ENCODE results near the gene NADK2.
"Not testable (repeated sequence)": the region's sequence is repeated elsewhere in the genome, so short reads cannot be mapped to it uniquely, and the experiment has no call there.

The NADK2 gene

GRCh38 chr5:36205329-36205728 is 36.4 kb downstream of the NADK2 start:
- DNase-seq, result no peak

- no peak for DNase-seq
These were observed 39.2 kb downstream of the NADK2 start for GRCh38 chr5:36202521-36202961.

- DNase-seq, result no peak
These were observed 41.2 kb downstream of the NADK2 start for GRCh38 chr5:36200513-36200912.

GRCh38 chr5:36199620-36200019 is 42.1 kb downstream of the NADK2 start:
- no peak for DNase-seq

- DNase-seq, result not testable (repeated sequence)
These were observed 42.9 kb downstream of the NADK2 start for GRCh38 chr5:36198783-36199182.

GRCh38 chr5:36198281-36198680 is 43.4 kb downstream of the NADK2 start:
- no peak for DNase-seq

- DNase-seq, result no peak
These were observed 48.0 kb downstream of the NADK2 start for GRCh38 chr5:36193746-36194145.

GRCh38 chr5:36184408-36184807 is 57.3 kb downstream of the NADK2 start:
- DNase-seq, result not testable (repeated sequence)

GRCh38 chr5:36181774-36182173 is 60.0 kb downstream of the NADK2 start:
- DNase-seq, result no peak

GRCh38 chr5:36180556-36181350 is 61.0 kb downstream of the NADK2 start:
- no peak for DNase-seq

- DNase-seq, result no peak
These were observed 61.8 kb downstream of the NADK2 start for GRCh38 chr5:36179950-36180349.

GRCh38 chr5:36178524-36178890 is 63.2 kb downstream of the NADK2 start:
- no peak for DNase-seq

GRCh38 chr5:36177715-36178523 is 63.8 kb downstream of the NADK2 start:
- no peak for DNase-seq

- no peak for DNase-seq
These were observed 64.6 kb downstream of the NADK2 start for GRCh38 chr5:36177154-36177553.

GRCh38 chr5:36175043-36175442 is 66.7 kb downstream of the NADK2 start:
- no peak for DNase-seq

- DNase-seq, result no peak
These were observed 67.6 kb downstream of the NADK2 start for GRCh38 chr5:36174119-36174518.

GRCh38 chr5:36173426-36173825 is 68.3 kb downstream of the NADK2 start:
- no peak for DNase-seq

GRCh38 chr5:36172599-36172998 is 69.1 kb downstream of the NADK2 start:
- DNase-seq, result no peak

- DNase-seq, result no peak
These were observed 70.8 kb downstream of the NADK2 start for GRCh38 chr5:36170832-36171424.

- DNase-seq, result no peak
These were observed 73.0 kb downstream of the NADK2 start for GRCh38 chr5:36168737-36169136.

GRCh38 chr5:36164461-36164860 is 77.3 kb downstream of the NADK2 start:
- DNase-seq, result no peak

- DNase-seq, result no peak
These were observed 78.8 kb downstream of the NADK2 start for GRCh38 chr5:36162810-36163486.

GRCh38 chr5:36161361-36161760 is 80.4 kb downstream of the NADK2 start:
- DNase-seq, result no peak

Data from cortex of kidney (tissue), 1 donor.